Stimulated activated CD8-positive, alpha-beta memory T cell treated with anti-CD3 and anti-CD28 coated beads, Interleukin-15, amount 100 ng/mL, for 1 hour (primary cell): ENCODE measurements around the gene CAMK2B.
"Not testable (repeated sequence)": the region's sequence is repeated elsewhere in the genome, so short reads cannot be mapped to it uniquely, and the experiment has no call there.

ENCODE experiments used
- DNase-seq: peaks from one replicate; pipeline ENCODE4 v3.0.0-alpha.2; 2020; ENCODE audit warnings: low read depth

Gene CAMK2B

GRCh38 chr7:44189286-44189992 lies 136.0 kb downstream of the CAMK2B start, which contains the start of gene GCK:
GCK (minus strand) TSS chr7:44189439; CDS start chr7:44188953, 486 bp downstream.
- no peak for DNase-seq

GRCh38 chr7:44188480-44189225 lies 136.7 kb downstream of the CAMK2B start:
- DNase-seq: no peak

GRCh38 chr7:44187636-44188416 lies 137.6 kb downstream of the CAMK2B start:
- no peak for DNase-seq

- DNase-seq: no peak
These were observed 138.7 kb downstream of the CAMK2B start for GRCh38 chr7:44186736-44187135.

GRCh38 chr7:44185729-44186128 lies 139.7 kb downstream of the CAMK2B start:
- DNase-seq: no peak

- no peak for DNase-seq
These were observed 140.4 kb downstream of the CAMK2B start for GRCh38 chr7:44184873-44185446.

GRCh38 chr7:44184206-44184872 lies 141.1 kb downstream of the CAMK2B start:
- DNase-seq: no peak

GRCh38 chr7:44183386-44183785 lies 142.0 kb downstream of the CAMK2B start:
- DNase-seq: no peak

GRCh38 chr7:44182827-44183226 lies 142.6 kb downstream of the CAMK2B start:
- no peak for DNase-seq

GRCh38 chr7:44180631-44181030 lies 144.8 kb downstream of the CAMK2B start:
- DNase-seq: no peak

GRCh38 chr7:44177570-44178131 lies 147.7 kb downstream of the CAMK2B start:
- no peak for DNase-seq

GRCh38 chr7:44176486-44176885 lies 148.9 kb downstream of the CAMK2B start:
- no peak for DNase-seq

- no peak for DNase-seq
These were observed 149.7 kb downstream of the CAMK2B start for GRCh38 chr7:44175730-44176129.

- DNase-seq: not testable (repeated sequence)
These were observed 150.8 kb downstream of the CAMK2B start for GRCh38 chr7:44174694-44174948.

- no peak for DNase-seq
These were observed 151.3 kb downstream of the CAMK2B start for GRCh38 chr7:44173911-44174693.

- no peak for DNase-seq
These were observed 152.5 kb downstream of the CAMK2B start for GRCh38 chr7:44172803-44173424.

- DNase-seq: no peak
These were observed 153.0 kb downstream of the CAMK2B start for GRCh38 chr7:44172352-44172751.

GRCh38 chr7:44171901-44172300 lies 153.5 kb downstream of the CAMK2B start:
- not testable (repeated sequence) for DNase-seq

GRCh38 chr7:44167920-44168319 lies 157.5 kb downstream of the CAMK2B start:
- DNase-seq: no peak
